NCI-H2107 (cell line): Measurements from ENCODE around the gene PIK3IP1.
"Not testable (repeated sequence)": the region's sequence is repeated elsewhere in the genome, so short reads cannot be mapped to it uniquely, and the experiment has no call there.

ENCODE experiments used
- DNase-seq: peaks from one replicate; lab custom pipeline; 2025; lab: John Stamatoyannopoulos, UW

Gene PIK3IP1

GRCh38 chr22:31248965-31249958, 43.0 kb downstream of the PIK3IP1 start:
- DNase-seq = no peak

GRCh38 chr22:31248138-31248745, 44.0 kb downstream of the PIK3IP1 start:
- DNase-seq = no peak

GRCh38 chr22:31247726-31248125, 44.6 kb downstream of the PIK3IP1 start:
- DNase-seq = no peak

- DNase-seq = no peak
These were observed 45.6 kb downstream of the PIK3IP1 start for GRCh38 chr22:31246687-31247086.

DNA sequence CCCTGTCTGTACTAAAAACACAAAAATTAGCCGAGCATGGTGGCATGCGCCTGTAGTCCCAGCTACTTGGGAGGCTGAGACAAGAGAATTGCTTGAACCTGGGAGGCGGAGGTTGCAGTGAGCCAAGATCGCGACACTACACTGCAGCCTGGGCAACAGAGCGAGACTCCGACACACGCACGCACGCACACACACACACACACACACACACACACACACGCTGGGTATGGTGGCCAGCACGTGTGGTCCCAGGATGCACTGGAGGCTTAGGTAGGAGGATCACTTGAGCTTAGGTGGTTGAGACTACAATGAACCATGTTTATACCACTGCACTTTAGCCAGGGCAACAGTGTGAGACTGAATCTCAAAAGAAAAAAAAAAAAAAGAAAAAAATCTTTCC, 46.3 kb downstream of the PIK3IP1 start:
- DNase-seq = not testable (repeated sequence)

DNA sequence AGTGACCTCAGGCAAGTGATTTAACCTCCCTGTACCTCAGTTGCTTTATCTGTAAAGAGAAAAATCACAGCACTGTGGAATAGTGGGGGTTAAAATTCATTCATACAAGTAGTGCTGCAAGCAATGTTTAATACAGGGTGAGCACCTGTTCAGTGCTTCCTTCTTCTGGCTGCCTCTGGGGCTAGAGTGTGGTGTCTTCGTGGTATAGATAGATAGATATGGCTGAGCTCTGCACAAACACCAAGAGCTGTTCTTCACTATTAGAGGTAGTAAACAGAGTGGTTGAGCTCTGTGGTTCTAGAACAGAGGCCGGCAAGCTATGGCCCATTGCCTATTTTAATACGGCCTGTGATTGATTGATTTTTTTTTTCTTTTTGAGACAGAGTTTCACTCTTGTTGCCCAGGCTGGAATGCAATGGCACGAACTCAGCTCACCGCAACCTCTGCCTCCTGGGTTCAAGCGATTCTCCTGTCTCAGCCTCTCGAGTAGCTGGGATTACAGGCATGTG, 47.3 kb downstream of the PIK3IP1 start:
- no peak for DNase-seq

GRCh38 chr22:31244046-31244942, 48.0 kb downstream of the PIK3IP1 start:
- no peak for DNase-seq

GRCh38 chr22:31243339-31244045, 48.8 kb downstream of the PIK3IP1 start:
- DNase-seq = no peak

- no peak for DNase-seq
These were observed 50.4 kb downstream of the PIK3IP1 start for GRCh38 chr22:31241936-31242335.

- no peak for DNase-seq
These were observed 51.1 kb downstream of the PIK3IP1 start for GRCh38 chr22:31241200-31241599.

- DNase-seq = no peak
These were observed 52.4 kb downstream of the PIK3IP1 start for GRCh38 chr22:31239771-31240370.

GRCh38 chr22:31238057-31238456, 54.2 kb downstream of the PIK3IP1 start:
- DNase-seq = no peak

GRCh38 chr22:31236044-31236443, 56.2 kb downstream of the PIK3IP1 start:
- DNase-seq = not testable (repeated sequence)

GRCh38 chr22:31235081-31235480, 57.2 kb downstream of the PIK3IP1 start:
- no peak for DNase-seq

GRCh38 chr22:31233001-31233400, 59.3 kb downstream of the PIK3IP1 start:
- no peak for DNase-seq
